Measurements from ENCODE around the gene CIDEB.

The CIDEB gene

DNA sequence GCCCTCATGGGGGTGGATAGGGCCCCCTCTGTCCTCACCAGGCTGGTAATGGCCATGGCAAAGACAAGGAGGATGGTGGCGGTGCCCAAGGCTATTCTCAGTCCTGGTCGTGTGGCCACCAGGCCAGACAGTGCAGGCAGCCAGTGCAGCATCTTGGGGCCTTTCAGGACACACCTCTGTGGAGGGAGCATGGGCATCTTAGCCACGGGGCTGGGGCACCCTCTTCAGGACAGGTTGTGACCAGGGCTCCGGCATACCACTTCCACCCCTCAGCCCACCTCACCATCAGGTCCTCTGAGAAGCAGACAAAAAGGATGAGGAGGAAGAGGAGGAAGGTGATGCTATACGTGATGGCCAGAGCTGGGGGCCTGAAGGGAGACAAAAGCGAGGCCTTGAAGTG is 16.2 kb upstream of the CIDEB start:
- TF ChIP-seq CTCF (IDR thresholded peaks at IDR 0.05; ENCODE audit: extremely low read depth, missing control alignments) = no peak
- no peak for DNase-seq (ENCODE audit: low spot score)

DNA sequence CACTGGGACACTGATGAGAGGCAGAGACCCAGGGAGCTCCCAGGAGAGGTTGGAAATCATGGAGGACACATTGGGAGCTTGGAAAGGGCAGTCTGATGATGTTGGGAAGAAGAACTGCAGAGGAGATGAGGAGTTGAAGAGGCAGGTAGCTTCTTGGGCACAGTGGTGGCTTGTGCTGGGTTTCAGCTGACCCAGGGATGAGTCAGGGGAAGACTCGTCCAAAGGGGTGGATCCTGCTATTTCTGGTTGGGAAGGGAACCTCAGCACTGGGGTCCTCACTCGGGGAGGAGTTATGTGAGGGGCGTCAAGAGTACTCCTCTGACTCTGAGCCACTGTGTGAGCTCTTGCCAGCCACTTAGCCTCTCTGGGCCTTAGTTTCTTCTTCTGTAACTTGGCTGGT is 15.6 kb upstream of the CIDEB start:
- no peak for DNase-seq (ENCODE audit: low spot score)
- no peak for TF ChIP-seq CTCF (IDR thresholded peaks at IDR 0.05; ENCODE audit: extremely low read depth, missing control alignments)

GRCh38 chr14:24322672-24323071 is 14.9 kb upstream of the CIDEB start:
- TF ChIP-seq CTCF (IDR thresholded peaks at IDR 0.05; ENCODE audit: extremely low read depth, missing control alignments) = no peak
- DNase-seq (ENCODE audit: low spot score) = no peak

DNA sequence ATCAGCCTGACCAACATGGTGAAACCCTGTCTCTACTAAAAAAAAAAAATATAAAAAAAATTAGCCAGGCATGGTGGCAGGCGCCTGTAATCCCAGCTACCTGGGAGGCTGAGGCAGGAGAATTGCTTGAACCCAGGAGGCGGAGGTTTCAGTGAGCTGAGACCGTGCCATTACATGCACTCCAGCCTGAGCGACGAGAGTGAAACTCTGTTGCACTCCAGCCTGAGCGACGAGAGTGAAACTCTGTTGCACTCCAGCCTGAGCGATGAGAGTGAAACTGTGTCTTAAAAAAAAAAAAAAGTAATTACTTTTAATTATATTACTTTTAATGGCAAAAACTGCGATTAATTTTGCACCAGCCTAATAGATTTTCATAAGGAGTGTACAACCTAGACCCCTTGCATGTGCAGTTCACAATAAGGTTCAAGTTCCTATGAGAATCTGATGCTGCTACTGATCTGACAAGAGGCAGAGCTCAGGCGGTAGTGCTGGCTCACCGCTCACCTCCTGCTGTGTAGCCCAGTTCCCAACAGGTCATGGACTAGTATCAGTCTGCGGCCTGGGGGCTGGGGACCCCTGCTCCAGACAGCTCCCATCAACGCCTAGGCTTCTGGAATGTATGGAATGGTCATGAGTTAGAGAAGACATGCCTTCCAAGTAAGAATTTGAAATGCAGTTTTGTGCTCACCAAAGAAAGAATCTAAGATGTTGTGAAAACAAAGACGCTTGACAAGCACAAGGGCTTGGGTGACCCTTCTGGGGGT is 13.6 kb upstream of the CIDEB start:
- no peak for DNase-seq (ENCODE audit: low spot score)
- no peak for TF ChIP-seq CTCF (IDR thresholded peaks at IDR 0.05; ENCODE audit: extremely low read depth, missing control alignments)

GRCh38 chr14:24317141-24317928 is 9.6 kb upstream of the CIDEB start:
- no peak for TF ChIP-seq CTCF (IDR thresholded peaks at IDR 0.05; ENCODE audit: extremely low read depth, missing control alignments)
- DNase-seq (ENCODE audit: low spot score) = no peak

- no peak for DNase-seq (ENCODE audit: low spot score)
- no peak for TF ChIP-seq CTCF (IDR thresholded peaks at IDR 0.05; ENCODE audit: extremely low read depth, missing control alignments)
Measured at GRCh38 chr14:24316597-24316950, 8.8 kb upstream of the CIDEB start.

- no peak for TF ChIP-seq CTCF (IDR thresholded peaks at IDR 0.05; ENCODE audit: extremely low read depth, missing control alignments)
- DNase-seq (ENCODE audit: low spot score) = no peak
Measured at GRCh38 chr14:24315807-24316596, 8.2 kb upstream of the CIDEB start.
